Bronchial epithelial cell (primary cell): ENCODE measurements around the gene CEACAM6. TPM values are rescaled to one million over a fixed set of nuclear protein-coding genes. Genes with fewer than 3 reads are reported as not detected.
A peak's percentile ranks its signal among the peaks of the same experiment; 100 is the strongest.

Experiments
- DNase-seq: peaks from one replicate; pipeline ENCODE4 v3.0.0-alpha.2; 2010; ENCODE audit warnings: low read depth
- FAIRE-seq: peaks from 2 replicates; lab custom pipeline; 2011; peaks lifted over from hg19 to GRCh38; lab: Jason Lieb, UNC
- H3K27me3 ChIP-seq: 2 replicates; pipeline ENCODE4 v1.5.1; 2011; ENCODE audit warnings: low read length; ENCODE audit not compliant: control insufficient read depth, insufficient read depth
- H3K36me3 ChIP-seq: 2 replicates; pipeline ENCODE4 v1.5.1; 2011; ENCODE audit warnings: low read length; ENCODE audit not compliant: control insufficient read depth, insufficient read depth
- H3K4me3 ChIP-seq: 2 replicates; pipeline ENCODE4 v1.5.1; 2011; ENCODE audit warnings: mild to moderate bottlenecking, low read depth, low read length, control low read depth
- total RNA-seq: library from RNA; depleted of rRNA; stranded (reverse); fragments of >200 nt; gene quantifications from 2 replicates; pipeline ENCODE4 v1.2.1, GENCODE V29; 2014
- TF ChIP-seq, protein P1 (sequence below): IDR thresholded peaks from 2 replicates; pipeline ENCODE4 v1.5.1; 2011; ENCODE audit warnings: mild to moderate bottlenecking, moderate library complexity, low read length, control low read depth, inconsistent platforms; ENCODE audit not compliant: insufficient read depth, severe bottlenecking

CEACAM6 gene
- total RNA-seq, 1 donor from 2014 or later = 13.7 TPM

DNA sequence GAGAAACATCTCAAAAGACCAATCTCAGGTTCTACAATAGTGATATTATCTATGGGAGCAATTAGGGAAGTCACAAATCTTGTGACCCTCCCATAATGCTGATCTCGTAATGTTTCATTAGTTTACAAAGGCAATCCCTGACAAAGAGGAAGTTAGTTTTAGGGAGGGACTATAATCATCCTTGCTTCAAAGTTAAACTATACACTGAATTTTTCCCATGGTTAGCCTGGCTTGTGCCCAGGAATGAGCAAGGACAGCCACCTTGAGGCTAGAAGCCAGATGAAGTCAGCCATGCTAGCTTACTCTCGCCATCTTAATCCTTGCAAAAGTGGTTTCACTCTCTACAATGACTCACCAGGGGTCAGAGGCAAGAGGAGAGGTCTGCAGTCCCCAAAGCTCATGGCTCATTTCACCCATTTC, 46.5 kb downstream of the CEACAM6 start:
- Histone ChIP-seq H3K4me3 (no peak overlapping the region), H3K36me3 (no peaks in the 10 kb centered on the region), H3K27me3 (no peaks in the 10 kb centered on the region)
- FAIRE-seq (no peak), DNase-seq (no peak)
- TF ChIP-seq, protein P1, sequence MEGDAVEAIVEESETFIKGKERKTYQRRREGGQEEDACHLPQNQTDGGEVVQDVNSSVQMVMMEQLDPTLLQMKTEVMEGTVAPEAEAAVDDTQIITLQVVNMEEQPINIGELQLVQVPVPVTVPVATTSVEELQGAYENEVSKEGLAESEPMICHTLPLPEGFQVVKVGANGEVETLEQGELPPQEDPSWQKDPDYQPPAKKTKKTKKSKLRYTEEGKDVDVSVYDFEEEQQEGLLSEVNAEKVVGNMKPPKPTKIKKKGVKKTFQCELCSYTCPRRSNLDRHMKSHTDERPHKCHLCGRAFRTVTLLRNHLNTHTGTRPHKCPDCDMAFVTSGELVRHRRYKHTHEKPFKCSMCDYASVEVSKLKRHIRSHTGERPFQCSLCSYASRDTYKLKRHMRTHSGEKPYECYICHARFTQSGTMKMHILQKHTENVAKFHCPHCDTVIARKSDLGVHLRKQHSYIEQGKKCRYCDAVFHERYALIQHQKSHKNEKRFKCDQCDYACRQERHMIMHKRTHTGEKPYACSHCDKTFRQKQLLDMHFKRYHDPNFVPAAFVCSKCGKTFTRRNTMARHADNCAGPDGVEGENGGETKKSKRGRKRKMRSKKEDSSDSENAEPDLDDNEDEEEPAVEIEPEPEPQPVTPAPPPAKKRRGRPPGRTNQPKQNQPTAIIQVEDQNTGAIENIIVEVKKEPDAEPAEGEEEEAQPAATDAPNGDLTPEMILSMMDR = no peak

- FAIRE-seq (no peak), DNase-seq (no peak)
- H3K27me3 ChIP-seq = no peaks in the 10 kb centered on the region
- TF ChIP-seq, protein P1 = no peak
- no peaks in the 10 kb centered on the region for H3K36me3 ChIP-seq
- H3K4me3 ChIP-seq = no peak overlapping the region
Measured at GRCh38 chr19:41802770-41803169, 47.4 kb downstream of the CEACAM6 start.

GRCh38 chr19:41804336-41804735, 49.0 kb downstream of the CEACAM6 start:
- DNase-seq (no peak), FAIRE-seq (no peak)
- H3K36me3 ChIP-seq = no peaks in the 10 kb centered on the region
- H3K4me3 ChIP-seq = no peak overlapping the region
- no peaks in the 10 kb centered on the region for H3K27me3 ChIP-seq
- TF ChIP-seq, protein P1 = no peak

- no peaks in the 10 kb centered on the region for H3K36me3 ChIP-seq
- H3K27me3 ChIP-seq = no peaks in the 10 kb centered on the region
- FAIRE-seq (peak; percentile 32), DNase-seq (no peak)
- no peak overlapping the region for H3K4me3 ChIP-seq
- TF ChIP-seq, protein P1 = no peak
Measured at GRCh38 chr19:41807176-41807575, 51.8 kb downstream of the CEACAM6 start.

- Histone ChIP-seq H3K4me3 (no peak overlapping the region), H3K36me3 (no peaks in the 10 kb centered on the region), H3K27me3 (no peaks in the 10 kb centered on the region)
- no peak for DNase-seq
- TF ChIP-seq, protein P1 = no peak
- no peak for FAIRE-seq
Measured at GRCh38 chr19:41808663-41809566, 53.6 kb downstream of the CEACAM6 start.
